ENCODE results near the gene TBC1D23.
"Not testable (repeated sequence)": the region's sequence is repeated elsewhere in the genome, so short reads cannot be mapped to it uniquely, and the experiment has no call there.

Gene TBC1D23

GRCh38 chr3:100261485-100261903 is 702 bp downstream of the TBC1D23 start:
- H3K18ac ChIP-seq (ENCODE audit: low read length): no peak overlapping the region
- H3K79me1 ChIP-seq (ENCODE audit: low read length): peaks cover 6% of the 10 kb centered on the region
- peak overlapping the region; percentile 83 for H4K91ac ChIP-seq (ENCODE audit: low read depth, low read length)
- peaks cover 4% of the 10 kb centered on the region for H3K79me2 ChIP-seq (ENCODE audit: control insufficient read depth, insufficient read depth, low read length, poor library complexity)
- peak overlapping the region; percentile 95 for H3K9ac ChIP-seq (ENCODE audit: low read length)
- H3K14ac ChIP-seq (ENCODE audit: low read length): no peak overlapping the region
- no peak overlapping the region for H3K23ac ChIP-seq (ENCODE audit: low read length)
- no CpG with 5 or more reads among the region's 11 CpGs for WGBS (ENCODE audit: extremely low coverage, insufficient coverage, insufficient read length)
- peak overlapping the region; percentile 97 for H4K8ac ChIP-seq (ENCODE audit: low read depth, low read length)
- H3K9me3 ChIP-seq (ENCODE audit: insufficient read depth, low read depth, low read length): no peaks in the 10 kb centered on the region
- no peak overlapping the region for H2BK5ac ChIP-seq (ENCODE audit: low read depth, low read length, poor library complexity)
- no peak overlapping the region for H2BK12ac ChIP-seq (ENCODE audit: low read length)
- no peak overlapping the region for H2AFZ ChIP-seq (ENCODE audit: insufficient read depth, low read length, poor library complexity)
- H3K36me3 ChIP-seq (ENCODE audit: control insufficient read depth in 1 of 2, insufficient read depth in 2 of 2, low read length in 2 of 2): no peaks in the 10 kb centered on the region
- H3K4me1 ChIP-seq (ENCODE audit: control insufficient read depth in 1 of 2, insufficient read depth in 2 of 2, low read length in 2 of 2): peaks cover 0 to 5% of the 10 kb centered on the region in 2 experiments
- H2BK120ac ChIP-seq (ENCODE audit: insufficient read depth, low read length, poor library complexity): no peak overlapping the region
- DNase-seq: no peak
- H2AK5ac ChIP-seq (ENCODE audit: low read length): no peak overlapping the region
- H3K4ac ChIP-seq (ENCODE audit: low read depth, low read length): peak overlapping the region; percentile 83
- H3K4me3 ChIP-seq (ENCODE audit: low read depth, low read length): peak overlapping the region; percentile 98
- no peaks in the 10 kb centered on the region for H3K27me3 ChIP-seq (ENCODE audit: insufficient read depth, low read length)
- H4K12ac ChIP-seq (ENCODE audit: low read depth, low read length): no peak overlapping the region
- no peak overlapping the region for H3K27ac ChIP-seq (ENCODE audit: low read depth, low read length)
- peak overlapping the region; percentile 77 for H3K4me2 ChIP-seq (ENCODE audit: low read length)

GRCh38 chr3:100262925-100263324 is 2.1 kb downstream of the TBC1D23 start:
- not testable (repeated sequence) for H3K9ac ChIP-seq (ENCODE audit: low read length); H2BK12ac ChIP-seq (ENCODE audit: low read length); H3K9me3 ChIP-seq (ENCODE audit: insufficient read depth, low read depth, low read length); H3K4me1 ChIP-seq (ENCODE audit: control insufficient read depth in 1 of 2, insufficient read depth in 2 of 2, low read length in 2 of 2); H3K4me2 ChIP-seq (ENCODE audit: low read length); H3K79me1 ChIP-seq (ENCODE audit: low read length); H2BK5ac ChIP-seq (ENCODE audit: low read depth, low read length, poor library complexity); H2AK5ac ChIP-seq (ENCODE audit: low read length); H3K27ac ChIP-seq (ENCODE audit: low read depth, low read length); H3K27me3 ChIP-seq (ENCODE audit: insufficient read depth, low read length); H3K18ac ChIP-seq (ENCODE audit: low read length); H2BK120ac ChIP-seq (ENCODE audit: insufficient read depth, low read length, poor library complexity); H2AFZ ChIP-seq (ENCODE audit: insufficient read depth, low read length, poor library complexity); H3K36me3 ChIP-seq (ENCODE audit: control insufficient read depth in 1 of 2, insufficient read depth in 2 of 2, low read length in 2 of 2); H4K91ac ChIP-seq (ENCODE audit: low read depth, low read length); H3K79me2 ChIP-seq (ENCODE audit: control insufficient read depth, insufficient read depth, low read length, poor library complexity); H3K4me3 ChIP-seq (ENCODE audit: low read depth, low read length); H4K12ac ChIP-seq (ENCODE audit: low read depth, low read length); H3K4ac ChIP-seq (ENCODE audit: low read depth, low read length); H4K8ac ChIP-seq (ENCODE audit: low read depth, low read length); H3K14ac ChIP-seq (ENCODE audit: low read length); H3K23ac ChIP-seq (ENCODE audit: low read length); DNase-seq
- WGBS (ENCODE audit: extremely low coverage, insufficient coverage, insufficient read length): no CpG with 5 or more reads among the region's 11 CpGs

GRCh38 chr3:100263583-100263982 is 2.8 kb downstream of the TBC1D23 start:
- H3K4me3 ChIP-seq (ENCODE audit: low read depth, low read length): no peak overlapping the region
- H3K79me2 ChIP-seq (ENCODE audit: control insufficient read depth, insufficient read depth, low read length, poor library complexity): peaks cover 4% of the 10 kb centered on the region
- H2BK12ac ChIP-seq (ENCODE audit: low read length): no peak overlapping the region
- peaks cover 0 to 5% of the 10 kb centered on the region in 2 experiments for H3K4me1 ChIP-seq (ENCODE audit: control insufficient read depth in 1 of 2, insufficient read depth in 2 of 2, low read length in 2 of 2)
- H3K27me3 ChIP-seq (ENCODE audit: insufficient read depth, low read length): no peaks in the 10 kb centered on the region
- H2BK120ac ChIP-seq (ENCODE audit: insufficient read depth, low read length, poor library complexity): no peak overlapping the region
- H3K36me3 ChIP-seq (ENCODE audit: control insufficient read depth in 1 of 2, insufficient read depth in 2 of 2, low read length in 2 of 2): no peaks in the 10 kb centered on the region
- H4K12ac ChIP-seq (ENCODE audit: low read depth, low read length): no peak overlapping the region
- H3K23ac ChIP-seq (ENCODE audit: low read length): no peak overlapping the region
- H3K27ac ChIP-seq (ENCODE audit: low read depth, low read length): no peak overlapping the region
- no peak overlapping the region for H3K14ac ChIP-seq (ENCODE audit: low read length)
- H2AK5ac ChIP-seq (ENCODE audit: low read length): no peak overlapping the region
- no peak overlapping the region for H4K91ac ChIP-seq (ENCODE audit: low read depth, low read length)
- no peak overlapping the region for H3K18ac ChIP-seq (ENCODE audit: low read length)
- peaks cover 6% of the 10 kb centered on the region for H3K79me1 ChIP-seq (ENCODE audit: low read length)
- no peak overlapping the region for H4K8ac ChIP-seq (ENCODE audit: low read depth, low read length)
- WGBS (ENCODE audit: extremely low coverage, insufficient coverage, insufficient read length): no CpG with 5 or more reads among the region's 2 CpGs
- no peak overlapping the region for H2BK5ac ChIP-seq (ENCODE audit: low read depth, low read length, poor library complexity)
- H3K4me2 ChIP-seq (ENCODE audit: low read length): no peak overlapping the region
- H3K9me3 ChIP-seq (ENCODE audit: insufficient read depth, low read depth, low read length): no peaks in the 10 kb centered on the region
- H3K9ac ChIP-seq (ENCODE audit: low read length): no peak overlapping the region
- H3K4ac ChIP-seq (ENCODE audit: low read depth, low read length): no peak overlapping the region
- no peak overlapping the region for H2AFZ ChIP-seq (ENCODE audit: insufficient read depth, low read length, poor library complexity)
- peak in 1 of 2 donors; percentile 11 for DNase-seq

GRCh38 chr3:100264242-100264641 is 3.5 kb downstream of the TBC1D23 start:
- H3K9me3 ChIP-seq (ENCODE audit: insufficient read depth, low read depth, low read length): no peaks in the 10 kb centered on the region
- H2BK5ac ChIP-seq (ENCODE audit: low read depth, low read length, poor library complexity): no peak overlapping the region
- H3K27me3 ChIP-seq (ENCODE audit: insufficient read depth, low read length): no peaks in the 10 kb centered on the region
- H2AK5ac ChIP-seq (ENCODE audit: low read length): no peak overlapping the region
- H4K8ac ChIP-seq (ENCODE audit: low read depth, low read length): no peak overlapping the region
- H3K27ac ChIP-seq (ENCODE audit: low read depth, low read length): no peak overlapping the region
- H3K79me1 ChIP-seq (ENCODE audit: low read length): peaks cover 6% of the 10 kb centered on the region
- no peak overlapping the region for H3K4me2 ChIP-seq (ENCODE audit: low read length)
- peak overlapping the region; percentile 19 for H3K4ac ChIP-seq (ENCODE audit: low read depth, low read length)
- H3K18ac ChIP-seq (ENCODE audit: low read length): no peak overlapping the region
- no peak overlapping the region for H3K23ac ChIP-seq (ENCODE audit: low read length)
- peaks cover 0 to 5% of the 10 kb centered on the region in 2 experiments for H3K4me1 ChIP-seq (ENCODE audit: control insufficient read depth in 1 of 2, insufficient read depth in 2 of 2, low read length in 2 of 2)
- no peak for DNase-seq
- H2AFZ ChIP-seq (ENCODE audit: insufficient read depth, low read length, poor library complexity): no peak overlapping the region
- no peak overlapping the region for H2BK12ac ChIP-seq (ENCODE audit: low read length)
- H3K36me3 ChIP-seq (ENCODE audit: control insufficient read depth in 1 of 2, insufficient read depth in 2 of 2, low read length in 2 of 2): no peaks in the 10 kb centered on the region
- H4K91ac ChIP-seq (ENCODE audit: low read depth, low read length): no peak overlapping the region
- H3K79me2 ChIP-seq (ENCODE audit: control insufficient read depth, insufficient read depth, low read length, poor library complexity): peaks cover 4% of the 10 kb centered on the region
- H4K12ac ChIP-seq (ENCODE audit: low read depth, low read length): no peak overlapping the region
- no peak overlapping the region for H3K4me3 ChIP-seq (ENCODE audit: low read depth, low read length)
- no peak overlapping the region for H2BK120ac ChIP-seq (ENCODE audit: insufficient read depth, low read length, poor library complexity)
- H3K14ac ChIP-seq (ENCODE audit: low read length): no peak overlapping the region
- WGBS (ENCODE audit: extremely low coverage, insufficient coverage, insufficient read length): no CpG with 5 or more reads among the region's 2 CpGs
- H3K9ac ChIP-seq (ENCODE audit: low read length): no peak overlapping the region

All from trophoblast cell (in vitro differentiated cells and primary cell).